ENCODE data around the gene C1QTNF7.

DNA sequence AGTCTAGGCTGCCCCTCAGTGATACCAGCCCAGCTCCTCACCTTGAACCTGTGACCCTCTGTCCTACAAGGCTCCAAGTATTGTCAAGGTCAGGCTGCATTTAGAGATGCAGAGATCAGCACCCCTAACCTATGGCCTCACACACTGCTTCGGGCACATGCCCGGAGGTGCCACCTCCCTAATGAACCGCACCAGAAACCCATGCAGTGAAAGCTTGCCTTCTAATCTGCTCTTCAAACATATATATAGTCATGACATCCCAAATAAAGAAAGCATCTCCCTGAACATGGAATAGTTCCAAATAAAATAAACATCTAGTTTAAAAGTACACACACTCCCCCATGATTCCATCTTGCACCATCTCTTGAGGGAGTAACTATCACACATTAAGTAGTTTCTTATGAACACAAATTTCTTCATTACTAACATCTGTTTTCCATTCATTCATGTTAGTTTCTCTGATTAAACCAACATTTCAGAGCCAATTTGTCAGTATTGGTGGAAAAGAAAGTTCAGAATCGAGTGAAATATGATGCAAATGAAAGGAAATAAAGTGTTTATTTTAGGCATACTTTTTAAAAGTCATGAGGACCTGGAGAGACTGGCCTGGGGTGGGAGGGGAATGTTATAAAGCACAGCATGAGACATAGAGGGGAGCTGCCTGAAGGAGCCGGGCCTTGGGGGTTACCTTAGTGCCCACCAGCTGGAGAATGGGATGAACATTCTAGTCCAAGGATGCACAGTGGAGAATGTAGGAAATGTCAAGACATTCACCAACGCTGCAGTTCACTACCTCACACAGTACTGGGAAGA, 61.0 kb downstream of the C1QTNF7 start:
- TF ChIP-seq NR3C1 (CRISPR knock-in tag; conservative IDR thresholded peaks at IDR 0.05; ENCODE audit: low read depth) = no peak
- TF ChIP-seq, protein P1, sequence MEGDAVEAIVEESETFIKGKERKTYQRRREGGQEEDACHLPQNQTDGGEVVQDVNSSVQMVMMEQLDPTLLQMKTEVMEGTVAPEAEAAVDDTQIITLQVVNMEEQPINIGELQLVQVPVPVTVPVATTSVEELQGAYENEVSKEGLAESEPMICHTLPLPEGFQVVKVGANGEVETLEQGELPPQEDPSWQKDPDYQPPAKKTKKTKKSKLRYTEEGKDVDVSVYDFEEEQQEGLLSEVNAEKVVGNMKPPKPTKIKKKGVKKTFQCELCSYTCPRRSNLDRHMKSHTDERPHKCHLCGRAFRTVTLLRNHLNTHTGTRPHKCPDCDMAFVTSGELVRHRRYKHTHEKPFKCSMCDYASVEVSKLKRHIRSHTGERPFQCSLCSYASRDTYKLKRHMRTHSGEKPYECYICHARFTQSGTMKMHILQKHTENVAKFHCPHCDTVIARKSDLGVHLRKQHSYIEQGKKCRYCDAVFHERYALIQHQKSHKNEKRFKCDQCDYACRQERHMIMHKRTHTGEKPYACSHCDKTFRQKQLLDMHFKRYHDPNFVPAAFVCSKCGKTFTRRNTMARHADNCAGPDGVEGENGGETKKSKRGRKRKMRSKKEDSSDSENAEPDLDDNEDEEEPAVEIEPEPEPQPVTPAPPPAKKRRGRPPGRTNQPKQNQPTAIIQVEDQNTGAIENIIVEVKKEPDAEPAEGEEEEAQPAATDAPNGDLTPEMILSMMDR (IDR thresholded peaks at IDR 0.05) = no peak
- TF ChIP-seq, protein P2, sequence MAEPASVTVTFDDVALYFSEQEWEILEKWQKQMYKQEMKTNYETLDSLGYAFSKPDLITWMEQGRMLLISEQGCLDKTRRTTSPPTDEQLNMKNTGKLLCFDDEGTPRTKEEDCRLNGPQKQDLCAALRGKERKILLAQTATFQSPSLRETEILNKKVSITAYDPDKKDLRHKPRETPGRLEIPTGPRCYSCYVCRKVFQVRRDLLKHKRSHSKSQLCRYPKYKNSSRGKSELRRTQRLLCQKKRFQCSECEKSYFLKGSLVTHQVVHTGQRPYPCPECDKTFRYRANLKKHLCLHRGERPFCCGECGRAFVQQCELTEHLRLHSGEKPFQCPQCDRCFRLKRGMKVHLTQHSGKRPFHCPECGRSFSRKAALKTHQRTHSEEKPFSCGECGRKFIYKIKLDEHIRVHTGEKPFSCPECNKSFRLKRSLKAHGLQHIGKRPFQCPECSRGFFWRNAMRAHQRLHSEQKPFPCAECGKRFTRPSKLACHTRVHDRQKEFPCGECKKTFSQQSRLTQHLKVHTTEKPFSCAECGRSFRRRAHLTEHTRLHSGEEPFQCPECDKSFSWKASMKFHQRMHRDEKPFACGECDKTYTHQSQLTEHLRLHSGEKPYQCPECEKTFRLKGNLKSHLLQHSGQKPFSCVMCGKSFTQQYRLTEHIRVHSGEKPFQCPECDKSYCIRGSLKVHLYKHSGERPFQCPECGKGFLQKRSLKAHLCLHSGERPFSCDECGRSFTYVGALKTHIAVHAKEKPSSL (CRISPR knock-in tag; conservative IDR thresholded peaks at IDR 0.05) = no peak
- no peak for TF ChIP-seq TEAD4 (CRISPR knock-in tag; IDR thresholded peaks at IDR 0.05)
- TF ChIP-seq, protein P3, sequence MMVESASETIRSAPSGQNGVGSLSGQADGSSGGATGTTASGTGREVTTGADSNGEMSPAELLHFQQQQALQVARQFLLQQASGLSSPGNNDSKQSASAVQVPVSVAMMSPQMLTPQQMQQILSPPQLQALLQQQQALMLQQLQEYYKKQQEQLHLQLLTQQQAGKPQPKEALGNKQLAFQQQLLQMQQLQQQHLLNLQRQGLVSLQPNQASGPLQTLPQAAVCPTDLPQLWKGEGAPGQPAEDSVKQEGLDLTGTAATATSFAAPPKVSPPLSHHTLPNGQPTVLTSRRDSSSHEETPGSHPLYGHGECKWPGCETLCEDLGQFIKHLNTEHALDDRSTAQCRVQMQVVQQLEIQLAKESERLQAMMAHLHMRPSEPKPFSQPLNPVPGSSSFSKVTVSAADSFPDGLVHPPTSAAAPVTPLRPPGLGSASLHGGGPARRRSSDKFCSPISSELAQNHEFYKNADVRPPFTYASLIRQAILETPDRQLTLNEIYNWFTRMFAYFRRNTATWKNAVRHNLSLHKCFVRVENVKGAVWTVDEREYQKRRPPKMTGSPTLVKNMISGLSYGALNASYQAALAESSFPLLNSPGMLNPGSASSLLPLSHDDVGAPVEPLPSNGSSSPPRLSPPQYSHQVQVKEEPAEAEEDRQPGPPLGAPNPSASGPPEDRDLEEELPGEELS (CRISPR knock-in tag; IDR thresholded peaks at IDR 0.05) = no peak
- TF ChIP-seq GABPB1 (CRISPR knock-in tag; IDR thresholded peaks at IDR 0.05) = no peak
- no peak for TF ChIP-seq CREB1 (CRISPR knock-in tag; IDR thresholded peaks at IDR 0.05)
- TF ChIP-seq FOXP1 (CRISPR knock-in tag; IDR thresholded peaks at IDR 0.05; ENCODE audit: borderline replicate concordance) = no peak
- TF ChIP-seq TP53 (CRISPR knock-in tag; IDR thresholded peaks at IDR 0.05) = no peak
- no peak for TF ChIP-seq NFYB (CRISPR knock-in tag; conservative IDR thresholded peaks at IDR 0.05; ENCODE audit: low read depth)
- TF ChIP-seq, protein P4, sequence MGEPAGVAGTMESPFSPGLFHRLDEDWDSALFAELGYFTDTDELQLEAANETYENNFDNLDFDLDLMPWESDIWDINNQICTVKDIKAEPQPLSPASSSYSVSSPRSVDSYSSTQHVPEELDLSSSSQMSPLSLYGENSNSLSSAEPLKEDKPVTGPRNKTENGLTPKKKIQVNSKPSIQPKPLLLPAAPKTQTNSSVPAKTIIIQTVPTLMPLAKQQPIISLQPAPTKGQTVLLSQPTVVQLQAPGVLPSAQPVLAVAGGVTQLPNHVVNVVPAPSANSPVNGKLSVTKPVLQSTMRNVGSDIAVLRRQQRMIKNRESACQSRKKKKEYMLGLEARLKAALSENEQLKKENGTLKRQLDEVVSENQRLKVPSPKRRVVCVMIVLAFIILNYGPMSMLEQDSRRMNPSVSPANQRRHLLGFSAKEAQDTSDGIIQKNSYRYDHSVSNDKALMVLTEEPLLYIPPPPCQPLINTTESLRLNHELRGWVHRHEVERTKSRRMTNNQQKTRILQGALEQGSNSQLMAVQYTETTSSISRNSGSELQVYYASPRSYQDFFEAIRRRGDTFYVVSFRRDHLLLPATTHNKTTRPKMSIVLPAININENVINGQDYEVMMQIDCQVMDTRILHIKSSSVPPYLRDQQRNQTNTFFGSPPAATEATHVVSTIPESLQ (CRISPR knock-in tag; IDR thresholded peaks at IDR 0.05) = no peak
- TF ChIP-seq, protein P5, sequence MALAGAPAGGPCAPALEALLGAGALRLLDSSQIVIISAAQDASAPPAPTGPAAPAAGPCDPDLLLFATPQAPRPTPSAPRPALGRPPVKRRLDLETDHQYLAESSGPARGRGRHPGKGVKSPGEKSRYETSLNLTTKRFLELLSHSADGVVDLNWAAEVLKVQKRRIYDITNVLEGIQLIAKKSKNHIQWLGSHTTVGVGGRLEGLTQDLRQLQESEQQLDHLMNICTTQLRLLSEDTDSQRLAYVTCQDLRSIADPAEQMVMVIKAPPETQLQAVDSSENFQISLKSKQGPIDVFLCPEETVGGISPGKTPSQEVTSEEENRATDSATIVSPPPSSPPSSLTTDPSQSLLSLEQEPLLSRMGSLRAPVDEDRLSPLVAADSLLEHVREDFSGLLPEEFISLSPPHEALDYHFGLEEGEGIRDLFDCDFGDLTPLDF (CRISPR knock-in tag; IDR thresholded peaks at IDR 0.05) = no peak
- TF ChIP-seq, protein P6, sequence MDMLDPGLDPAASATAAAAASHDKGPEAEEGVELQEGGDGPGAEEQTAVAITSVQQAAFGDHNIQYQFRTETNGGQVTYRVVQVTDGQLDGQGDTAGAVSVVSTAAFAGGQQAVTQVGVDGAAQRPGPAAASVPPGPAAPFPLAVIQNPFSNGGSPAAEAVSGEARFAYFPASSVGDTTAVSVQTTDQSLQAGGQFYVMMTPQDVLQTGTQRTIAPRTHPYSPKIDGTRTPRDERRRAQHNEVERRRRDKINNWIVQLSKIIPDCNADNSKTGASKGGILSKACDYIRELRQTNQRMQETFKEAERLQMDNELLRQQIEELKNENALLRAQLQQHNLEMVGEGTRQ (CRISPR knock-in tag; IDR thresholded peaks at IDR 0.05) = no peak
- TF ChIP-seq, protein P7, sequence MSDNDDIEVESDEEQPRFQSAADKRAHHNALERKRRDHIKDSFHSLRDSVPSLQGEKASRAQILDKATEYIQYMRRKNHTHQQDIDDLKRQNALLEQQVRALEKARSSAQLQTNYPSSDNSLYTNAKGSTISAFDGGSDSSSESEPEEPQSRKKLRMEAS (CRISPR knock-in tag; IDR thresholded peaks at IDR 0.05) = no peak

All from WTC11 (cell line).